Activated CD4-positive, alpha-beta T cell treated with anti-CD3 and anti-CD28 coated beads, Interleukin-2, Interleukin-4, amounts not matched to agents 100 ng/mL and 50 ng/mL, durations not matched to agents 16 hours and 8 hours (primary cell): ENCODE results near the gene DLG4.

Source experiments
- DNase-seq: peaks from one replicate; pipeline ENCODE4 v3.0.0-alpha.2; 2020; ENCODE audit warnings: low spot score

The DLG4 gene

DNA sequence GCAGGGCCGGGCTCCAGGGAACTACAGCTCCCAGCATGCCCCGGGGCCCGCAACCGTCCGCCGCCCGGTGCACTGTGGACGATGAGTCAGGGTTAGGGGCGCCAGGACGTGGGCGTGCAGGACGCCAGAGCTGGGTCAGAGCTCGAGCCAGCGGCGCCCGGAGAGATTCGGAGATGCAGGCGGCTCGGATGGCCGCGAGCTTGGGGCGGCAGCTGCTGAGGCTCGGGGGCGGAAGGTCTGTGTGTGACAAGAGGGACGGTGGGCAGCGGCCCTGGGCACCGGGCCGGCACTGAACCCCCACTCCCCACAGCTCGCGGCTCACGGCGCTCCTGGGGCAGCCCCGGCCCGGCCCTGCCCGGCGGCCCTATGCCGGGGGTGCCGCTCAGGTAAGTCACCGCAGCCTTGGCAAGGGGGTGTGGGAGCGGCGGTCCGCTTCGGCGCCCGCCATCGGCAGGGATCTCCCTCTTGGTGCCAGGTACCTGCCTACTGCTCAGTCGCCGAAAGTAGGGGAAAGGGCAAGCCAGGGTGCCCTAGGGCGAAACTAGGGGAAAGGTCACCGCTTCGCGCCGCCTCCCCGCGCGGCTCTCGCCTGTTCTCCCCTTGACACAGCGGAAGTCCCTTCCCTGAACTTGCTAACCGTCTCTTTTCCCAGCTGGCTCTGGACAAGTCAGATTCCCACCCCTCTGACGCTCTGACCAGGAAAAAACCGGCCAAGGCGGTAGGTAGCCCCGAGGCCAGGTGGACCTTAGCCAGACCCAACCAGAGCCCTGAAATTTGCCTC lies at the start of gene DLG4, which contains the start of gene ACADVL:
Gene DLG4, minus strand, starts transcription at position 25 of the 781 bp plus-strand sequence.
Gene ACADVL, plus strand, starts transcription at position 127 of the 781 bp plus-strand sequence. Its CDS starts 47 bp downstream, at position 174.
- peak; percentile 85 for DNase-seq

DNA sequence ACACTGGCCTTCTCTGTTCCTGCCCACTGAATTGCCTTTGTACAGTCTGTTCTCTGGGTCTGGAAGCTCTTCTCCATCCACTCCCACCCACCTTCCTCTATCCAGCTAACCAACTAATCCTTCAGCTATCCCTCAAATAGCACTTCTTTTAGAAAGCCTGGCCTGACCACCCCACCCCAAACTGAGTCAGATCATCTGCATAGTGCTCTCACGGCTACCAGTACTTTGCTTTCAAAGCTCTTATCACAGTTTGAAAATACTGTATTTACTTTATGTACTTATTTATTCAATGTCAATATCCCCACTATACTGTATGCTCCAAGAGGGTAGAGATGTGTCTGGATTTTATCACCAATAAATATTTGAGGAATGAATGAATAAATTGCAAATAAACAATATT lies 47.1 kb upstream of the DLG4 start:
- no peak for DNase-seq

DNA sequence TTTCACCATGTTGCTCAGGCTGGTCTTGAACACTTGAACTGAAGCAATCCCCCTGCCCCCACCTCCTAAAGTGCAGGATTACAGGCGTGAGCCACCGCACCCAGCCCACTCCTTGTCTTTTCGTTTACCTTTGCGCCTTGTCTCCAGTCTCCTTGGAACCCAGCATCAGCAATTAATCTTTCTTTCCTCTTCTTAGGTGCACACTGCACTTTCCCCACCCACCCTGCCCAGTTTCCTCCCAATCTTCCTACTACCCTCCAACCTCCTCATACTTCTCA lies 44.1 kb upstream of the DLG4 start:
- no peak for DNase-seq

DNA sequence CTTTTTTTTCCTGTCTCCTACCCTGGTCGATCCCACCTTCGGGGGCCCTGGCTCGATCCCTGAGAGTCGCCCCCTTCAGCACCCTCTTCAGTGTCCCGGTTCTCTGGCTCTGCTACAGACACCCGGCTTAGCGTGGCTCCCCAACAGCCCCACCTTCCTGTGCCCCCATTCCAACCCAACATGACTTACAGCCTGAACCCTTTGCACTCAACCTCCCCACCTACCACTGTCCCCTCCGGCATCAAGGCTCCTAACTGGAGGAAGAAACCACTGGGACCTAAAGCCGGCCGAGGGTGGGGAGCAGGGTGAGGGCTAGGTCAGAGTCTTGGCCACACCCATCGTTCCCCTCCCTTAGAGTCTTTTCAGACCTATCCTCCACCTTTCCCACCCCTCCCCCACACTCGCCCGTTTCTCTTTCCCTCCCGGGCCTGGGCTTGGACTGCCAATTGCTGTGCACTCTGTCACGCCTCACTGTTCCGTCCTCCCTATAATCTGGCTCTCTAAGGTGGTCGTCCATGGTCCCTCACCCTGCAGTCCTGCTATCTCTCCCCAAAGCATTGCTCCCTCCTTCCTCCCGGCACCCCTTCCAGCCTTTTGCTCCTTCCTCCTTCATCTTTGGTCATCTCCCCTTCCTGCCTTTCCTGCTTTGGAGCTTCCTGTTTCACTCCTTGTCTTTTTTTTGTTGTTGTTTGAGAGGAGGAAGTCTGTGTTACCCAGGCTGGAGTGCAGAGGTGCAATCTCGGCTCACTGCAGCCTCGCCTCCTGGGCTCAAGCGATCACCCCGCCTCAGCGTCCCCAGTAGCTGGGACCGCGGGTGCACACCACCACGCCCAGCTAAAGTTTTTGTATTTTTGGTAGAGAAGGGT lies 43.5 kb upstream of the DLG4 start:
- DNase-seq: no peak

DNA sequence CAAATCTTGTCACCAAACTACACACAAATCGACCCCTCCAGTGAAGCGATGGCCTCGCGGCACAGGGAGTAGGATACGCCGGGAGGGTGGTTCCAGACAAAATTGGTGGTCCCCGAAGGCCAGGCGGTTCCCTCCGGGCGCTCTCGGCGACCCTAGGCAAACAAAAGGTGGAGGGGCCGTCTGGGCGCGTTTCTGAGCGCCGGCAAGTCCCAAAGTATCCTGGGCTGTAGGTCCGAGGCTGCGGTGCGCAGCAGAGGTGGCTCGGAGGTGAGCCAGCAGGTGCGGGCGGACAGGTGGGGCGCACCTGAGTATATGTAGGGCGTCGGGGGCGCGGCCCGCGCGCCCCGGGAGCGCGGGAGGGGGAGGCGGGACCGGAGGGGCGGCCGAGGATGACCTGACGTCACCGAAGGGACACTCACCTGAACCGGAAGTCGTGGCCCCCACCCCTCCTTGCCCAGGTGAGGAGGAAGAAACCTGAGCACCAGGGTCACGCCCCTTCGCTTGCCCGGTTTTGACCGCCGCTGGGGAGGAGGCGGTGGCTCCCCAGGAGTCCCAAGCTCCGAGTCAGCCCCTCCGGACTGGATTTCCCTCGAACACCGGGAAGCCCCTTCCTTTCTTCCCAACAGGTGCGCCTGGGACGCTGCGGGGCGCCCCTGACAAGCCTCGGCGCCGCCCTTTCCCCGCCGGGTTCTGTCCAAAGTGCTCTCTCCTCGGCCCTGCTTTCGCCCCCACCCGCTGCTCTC lies 42.7 kb upstream of the DLG4 start, which contains the start of gene CLDN7:
Gene CLDN7, minus strand, starts transcription at position 287 of the 743 bp plus-strand sequence. CDS start 435 bp downstream, outside the sequence.
- no peak for DNase-seq

DNA sequence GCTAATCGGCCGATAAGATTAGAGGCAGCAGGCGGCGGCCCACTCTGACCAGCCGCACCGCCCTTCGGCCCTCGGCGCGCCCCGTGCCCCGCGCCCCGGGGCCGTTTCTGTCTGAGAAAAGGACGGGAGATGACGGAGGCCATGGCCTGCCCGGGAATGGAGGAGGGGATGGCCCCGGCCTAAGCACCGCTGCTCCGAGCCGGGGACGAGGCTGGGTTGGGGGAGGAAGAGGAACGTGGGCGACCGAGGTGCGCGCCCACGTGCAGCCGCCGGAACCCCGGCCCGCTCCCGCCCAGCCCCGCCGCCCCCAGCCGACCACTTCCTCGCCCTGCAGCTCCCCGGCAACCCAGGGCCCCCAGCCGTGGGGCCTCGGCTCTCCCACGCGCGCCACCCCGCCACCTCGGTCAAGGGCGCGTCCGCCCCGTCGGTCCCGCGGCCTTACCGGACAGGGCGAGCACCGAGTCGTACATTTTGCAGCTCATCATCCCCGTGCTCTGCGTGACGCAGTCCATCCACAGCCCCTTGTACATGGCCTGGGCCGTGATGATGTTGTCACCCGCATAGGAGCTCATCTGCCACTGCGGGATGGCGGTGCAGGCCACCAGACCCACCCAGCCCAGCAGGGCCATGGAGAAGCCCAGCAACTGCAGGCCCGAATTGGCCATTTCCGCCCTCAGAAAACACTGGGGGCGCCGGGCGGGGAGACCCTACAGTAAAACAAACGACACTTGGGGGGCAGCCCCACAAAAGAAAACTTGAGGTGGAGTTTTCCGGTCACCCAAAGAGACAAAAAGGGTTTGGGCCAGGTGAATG lies 41.9 kb upstream of the DLG4 start:
- no peak for DNase-seq

DNA sequence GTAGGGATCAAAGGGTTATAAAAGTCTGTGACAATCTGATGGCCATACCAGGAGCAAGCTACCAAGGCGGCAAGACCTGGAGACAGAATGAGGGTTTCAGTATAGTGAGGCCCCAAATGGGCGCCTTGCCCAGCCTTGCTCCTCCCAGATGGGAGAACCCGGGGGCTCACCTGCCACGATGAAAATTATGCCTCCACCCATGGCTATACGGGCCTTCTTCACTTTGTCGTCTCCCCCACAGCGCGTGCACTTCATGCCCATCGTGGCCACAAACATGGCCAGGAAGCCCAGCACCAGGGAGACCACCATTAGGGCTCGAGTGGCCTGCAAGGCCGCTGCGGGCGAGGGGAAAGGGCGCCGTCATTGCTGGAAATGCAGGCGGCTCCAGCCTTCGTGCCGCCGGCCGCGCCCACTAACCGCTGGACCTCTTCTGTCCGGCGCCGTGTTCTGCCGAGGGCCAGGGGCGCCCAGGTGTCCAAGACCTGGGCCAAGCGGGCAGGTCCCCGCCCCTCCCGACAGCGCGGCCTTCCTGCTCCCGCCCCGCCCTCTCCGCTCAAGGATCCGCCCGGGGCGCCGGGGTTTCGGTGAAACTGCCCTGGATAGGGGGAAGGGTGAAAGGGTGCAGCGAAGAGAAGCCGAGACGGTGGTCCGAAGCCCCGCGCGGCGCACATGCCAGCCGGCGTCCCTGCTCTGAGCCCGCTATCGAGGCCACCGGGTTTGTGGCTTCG lies 41.2 kb upstream of the DLG4 start:
- no peak for DNase-seq

DNA sequence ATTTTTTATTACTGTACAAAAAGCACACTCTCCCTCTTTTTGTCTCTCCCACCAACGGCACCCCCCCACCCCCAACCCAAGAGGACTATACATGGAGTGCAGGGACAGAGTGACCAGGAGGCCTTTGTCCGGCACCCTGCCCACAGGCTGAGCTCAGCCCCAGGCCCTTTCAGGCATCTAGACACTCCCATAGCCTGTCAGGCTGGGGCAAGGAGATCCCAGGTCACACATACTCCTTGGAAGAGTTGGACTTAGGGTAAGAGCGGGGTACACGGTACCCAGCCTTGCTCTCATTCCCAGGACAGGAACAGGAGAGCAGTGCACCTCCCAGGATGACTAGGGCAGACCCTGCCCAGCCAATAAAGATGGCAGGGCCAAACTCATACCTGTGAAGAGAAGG lies 40.5 kb upstream of the DLG4 start:
- no peak for DNase-seq

DNA sequence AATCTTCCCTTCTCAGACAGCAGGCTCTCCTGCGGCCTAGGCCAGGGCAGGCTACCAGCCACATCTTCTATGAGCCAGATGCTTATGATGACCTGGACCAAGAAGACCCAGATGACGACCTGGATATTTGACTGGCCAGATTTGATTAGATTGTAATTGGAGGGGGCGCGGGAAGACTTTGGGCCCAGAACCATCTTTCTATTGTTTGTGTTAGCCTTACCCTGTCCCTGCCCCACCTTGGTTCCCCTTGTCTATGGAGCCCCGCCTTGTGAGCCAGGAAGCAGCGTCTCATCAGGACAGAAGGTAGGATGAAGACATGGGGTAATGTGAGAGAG lies 39.9 kb upstream of the DLG4 start:
- no peak for DNase-seq

DNA sequence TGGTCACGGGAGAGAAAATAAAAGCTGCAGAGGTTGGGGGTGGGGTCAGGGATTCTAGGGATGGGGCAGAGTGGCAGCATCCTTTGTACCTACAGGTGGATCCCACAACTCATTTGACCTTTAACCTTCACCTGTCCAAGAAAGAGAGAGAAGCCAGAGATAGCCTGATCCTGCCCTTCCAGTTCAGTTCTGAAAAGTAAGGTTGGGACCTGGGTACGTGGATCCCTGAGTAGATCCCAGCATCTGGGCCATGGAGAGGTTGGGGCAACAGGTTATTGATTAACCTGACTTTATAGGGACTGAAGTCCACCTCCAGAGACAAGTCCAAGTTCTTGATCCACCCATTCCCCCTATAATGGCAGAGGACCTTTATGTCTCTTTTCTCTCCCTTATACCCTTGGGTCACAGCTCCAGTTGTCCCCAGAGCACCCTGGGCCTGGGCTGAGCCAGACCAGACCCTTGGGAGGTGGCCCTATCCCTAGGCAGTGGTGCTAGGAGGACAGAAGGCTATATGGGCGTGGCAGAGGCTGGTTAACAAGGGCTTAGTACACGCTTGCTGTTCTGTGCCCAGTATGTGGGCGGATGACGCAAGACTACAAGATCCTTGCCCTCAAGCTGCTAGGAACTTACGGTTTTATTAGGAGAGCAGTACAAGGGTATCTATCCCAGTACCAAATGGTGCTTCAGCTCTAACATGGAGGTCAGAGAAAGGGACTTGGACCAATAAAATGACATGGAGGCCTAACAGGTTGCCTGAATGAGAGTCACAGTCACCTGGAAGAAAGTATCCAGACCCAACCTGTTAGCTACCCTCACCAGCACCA lies 39.3 kb upstream of the DLG4 start:
- no peak for DNase-seq

DNA sequence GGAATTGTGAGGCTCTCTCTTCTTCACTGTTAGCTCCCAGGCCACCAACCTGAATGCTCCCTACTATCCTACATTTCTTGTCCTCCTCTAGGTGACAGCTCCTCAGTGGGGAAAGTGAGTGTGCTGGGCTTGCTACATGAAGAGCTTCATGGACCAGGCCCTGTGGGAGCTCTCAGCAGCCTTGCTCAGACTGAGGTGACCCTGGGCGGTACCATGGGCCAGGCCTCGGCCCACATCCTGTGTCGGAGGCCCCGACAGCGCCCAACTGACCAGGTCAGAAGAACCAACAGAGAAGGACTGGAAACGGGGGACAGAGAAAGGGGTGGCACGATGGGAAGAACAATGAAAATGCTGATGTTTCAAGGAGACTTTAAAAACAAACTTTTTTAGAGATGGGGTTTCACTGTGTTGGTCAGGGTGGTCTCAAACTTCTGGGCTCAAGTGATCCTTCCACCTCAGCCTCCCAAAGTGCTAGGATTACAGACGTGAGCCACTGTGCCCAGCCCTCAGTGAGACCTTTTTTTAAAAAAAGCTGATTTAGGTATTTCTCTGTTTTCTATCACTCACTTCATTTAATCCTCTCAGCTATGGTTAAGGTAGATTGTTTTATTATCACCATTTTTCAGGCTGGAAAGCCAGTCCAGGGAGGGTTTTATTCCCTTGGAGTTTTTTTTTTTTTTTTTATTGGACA lies 37.3 kb upstream of the DLG4 start:
- no peak for DNase-seq

DNA sequence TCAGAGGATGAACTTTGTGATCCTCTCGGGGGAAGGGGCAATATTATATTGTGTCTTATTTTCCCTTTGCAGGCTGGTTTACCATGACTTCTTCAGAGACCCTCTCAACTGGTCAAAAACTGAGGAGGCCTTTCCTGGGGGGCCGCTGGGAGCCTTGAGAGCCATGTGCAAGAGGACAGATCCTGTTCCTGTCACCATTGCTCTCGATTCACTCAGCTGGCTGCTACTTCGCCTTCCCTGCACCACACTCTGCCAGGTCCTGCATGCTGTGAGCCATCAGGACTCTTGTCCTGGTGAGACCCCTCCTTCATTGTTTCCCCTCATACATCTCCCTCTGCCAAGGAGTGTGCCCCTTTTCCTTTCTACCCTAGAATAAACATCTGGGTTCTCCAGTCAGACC lies 34.9 kb upstream of the DLG4 start:
- no peak for DNase-seq

DNA sequence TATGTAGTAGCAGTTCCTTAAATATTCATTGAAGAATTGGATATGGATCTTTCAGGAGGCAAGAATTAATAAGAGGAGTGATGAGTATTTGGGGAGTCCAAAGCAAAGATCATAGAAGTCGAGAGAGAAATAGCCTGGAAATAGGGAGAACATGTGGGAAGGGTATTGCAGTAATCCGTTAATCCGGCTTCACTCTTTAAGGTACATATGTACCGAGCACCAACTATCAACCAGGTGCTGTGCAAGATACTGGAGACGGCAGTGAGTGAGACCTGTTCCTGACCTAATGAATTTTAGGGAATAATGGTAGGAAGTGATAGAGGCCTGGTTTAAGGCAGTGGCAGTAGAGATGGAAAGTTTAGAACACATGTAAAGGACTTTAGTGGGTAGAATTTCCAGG lies 33.4 kb upstream of the DLG4 start:
- DNase-seq: no peak

DNA sequence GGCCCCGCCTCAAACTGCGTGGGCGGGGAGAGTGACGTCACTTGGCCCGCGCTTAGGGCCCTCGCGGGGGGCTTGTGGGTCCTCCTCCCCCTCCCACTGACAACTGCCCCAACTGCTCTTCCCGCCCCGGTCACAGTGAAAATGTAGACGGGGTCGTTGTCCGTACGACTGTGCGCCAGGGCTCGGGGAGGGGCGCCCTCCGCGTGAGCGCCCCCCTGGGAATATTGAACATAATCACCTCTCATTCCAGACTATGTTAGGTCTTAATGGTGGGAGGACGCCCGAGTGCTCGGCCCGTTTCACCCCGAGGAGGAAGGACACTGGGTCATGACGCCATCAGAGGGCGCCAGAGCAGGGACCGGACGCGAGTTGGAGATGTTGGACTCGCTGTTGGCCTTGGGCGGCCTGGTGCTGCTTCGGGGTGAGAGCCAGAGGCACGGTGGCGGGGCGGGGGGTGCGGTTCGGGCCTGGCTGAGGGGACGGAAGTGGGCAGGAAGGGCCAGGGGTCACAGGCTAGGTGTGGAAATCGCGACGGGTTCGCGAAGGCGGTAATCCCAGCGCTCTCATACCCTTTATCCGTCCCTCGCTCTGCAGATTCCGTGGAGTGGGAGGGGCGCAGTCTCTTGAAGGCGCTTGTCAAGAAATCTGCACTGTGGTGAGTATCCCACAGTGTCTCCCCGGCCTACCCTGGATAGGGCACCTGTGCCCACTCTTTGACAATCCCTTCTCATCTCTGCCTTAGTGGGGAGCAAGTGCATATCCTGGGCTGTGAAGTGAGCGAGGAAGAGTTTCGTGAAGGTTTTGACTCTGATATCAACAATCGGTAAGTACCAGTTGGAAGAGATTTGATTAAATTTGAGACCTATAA lies 32.8 kb upstream of the DLG4 start, which contains the start of gene ELP5:
Gene ELP5, plus strand, starts transcription at position 40 of the 868 bp plus-strand sequence. Its CDS starts 336 bp downstream, at position 376.
- peak; percentile 93 for DNase-seq

DNA sequence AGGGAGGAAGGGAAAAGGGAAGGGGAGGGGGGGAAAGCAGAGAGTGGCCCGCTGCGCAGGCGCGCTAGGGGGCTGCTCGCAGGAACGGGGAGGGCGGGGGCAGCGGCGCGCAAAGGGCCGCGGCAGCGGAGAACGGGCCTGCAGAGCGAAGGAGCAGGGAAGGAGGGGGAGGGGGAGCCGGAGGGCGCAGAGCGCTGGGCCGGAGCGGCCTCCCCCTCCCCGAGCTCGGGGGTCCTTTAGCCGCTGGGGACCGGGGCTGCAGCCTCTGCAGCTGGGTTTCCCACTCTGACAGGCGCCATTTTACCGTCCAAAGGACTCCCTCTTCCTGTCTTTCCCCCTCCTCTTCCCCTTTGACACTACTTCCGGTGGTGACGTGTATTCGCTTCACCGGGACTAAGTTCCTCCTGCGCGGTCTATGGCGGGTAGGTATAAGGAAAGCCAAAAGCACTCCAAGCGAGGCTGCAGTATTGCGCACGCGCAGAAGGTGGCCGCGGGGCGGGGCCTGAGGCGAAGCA lies 32.1 kb upstream of the DLG4 start, which contains the start of gene CTDNEP1:
Gene CTDNEP1, minus strand, starts transcription at position 74 of the 515 bp plus-strand sequence. CDS start 438 bp downstream, outside the sequence.
- peak; percentile 100 for DNase-seq

DNA sequence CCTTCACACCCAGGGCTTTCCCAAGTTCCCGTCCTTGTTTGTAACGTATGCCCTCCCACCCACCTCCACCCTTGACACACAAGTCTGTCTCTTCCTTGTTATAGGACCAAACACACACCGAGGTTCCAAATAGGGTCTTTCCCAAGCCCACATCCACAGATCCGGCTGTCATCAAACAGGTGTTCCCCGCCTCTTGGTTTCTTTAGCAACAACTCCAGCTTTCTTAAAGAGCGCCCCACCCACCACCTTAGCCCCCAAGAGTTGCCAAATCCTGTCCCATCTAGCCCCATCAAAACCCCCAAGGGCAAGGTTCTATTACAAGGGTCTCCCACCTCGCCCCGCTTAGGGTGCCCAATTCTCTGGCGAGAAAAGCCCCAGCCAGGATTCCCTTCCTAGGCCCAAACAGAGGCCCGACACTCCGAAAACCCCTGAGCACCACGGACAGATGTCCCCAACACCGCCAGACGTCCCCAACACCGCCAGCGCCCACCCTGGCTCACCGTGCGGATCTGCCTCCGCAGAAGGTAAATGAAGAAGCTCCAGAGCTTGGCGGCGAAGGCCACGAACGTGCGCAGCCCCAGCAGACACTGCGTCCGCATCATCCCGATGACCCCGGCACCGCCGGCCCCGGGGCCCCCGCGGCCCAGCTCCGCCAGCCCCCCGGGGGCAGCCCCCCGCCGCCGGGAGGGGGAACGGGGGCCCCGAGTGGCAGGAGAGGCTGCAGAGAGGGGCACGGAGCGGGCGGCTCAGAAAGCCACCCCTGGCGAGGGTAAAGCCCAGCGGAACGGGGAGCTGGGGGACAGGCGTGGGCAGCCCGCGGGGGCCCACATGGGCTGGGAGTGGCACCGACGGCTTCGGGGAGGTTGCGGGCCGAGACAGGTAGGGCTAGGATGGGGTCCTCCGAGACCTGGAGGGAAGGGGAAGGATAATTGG lies 31.3 kb upstream of the DLG4 start:
- DNase-seq: no peak

DNA sequence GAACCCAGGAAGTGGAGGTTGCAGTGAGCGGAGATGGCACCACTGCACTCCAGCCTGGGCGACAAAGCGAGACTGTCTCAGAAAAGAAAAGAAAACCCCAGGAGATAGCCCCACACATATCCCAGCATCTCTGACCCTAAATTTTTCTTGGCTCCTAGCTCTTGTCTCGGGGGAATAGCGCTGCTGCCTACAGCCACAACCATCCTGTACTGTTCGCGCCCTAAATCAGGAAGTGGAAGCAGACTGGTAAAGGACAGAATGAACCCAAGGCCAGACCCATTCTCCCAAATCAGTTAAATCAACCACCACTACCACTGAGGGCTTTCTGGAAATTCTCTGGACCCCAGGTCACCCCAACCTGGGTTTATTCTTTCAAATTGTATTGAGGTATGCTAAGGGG lies 30.2 kb upstream of the DLG4 start:
- DNase-seq: no peak
